Gastroesophageal sphincter (tissue), 3 donors: ENCODE data around the gene NFIA.

Experiments
- EP300 ChIP-seq: sonication (generic); formaldehyde crosslinking; IDR thresholded peaks from one replicate; pipeline ENCODE4 v1.6.1; 2017; ENCODE audit warnings: antibody characterized with exemption, mild to moderate bottlenecking
- POLR2A ChIP-seq, 2 donors: fragments of 450-650 bp; IDR thresholded peaks; one replicate each; pipeline ENCODE4 v1.6.1; 2017; ENCODE audit warnings: antibody characterized with exemption in 2 of 2, mild to moderate bottlenecking in 2 of 2, moderate library complexity in 1 of 2
- POLR2AphosphoS5 ChIP-seq: sonication (generic); formaldehyde crosslinking; IDR thresholded peaks from one replicate; pipeline ENCODE4 v1.6.1; 2017; ENCODE audit warnings: antibody characterized with exemption
- TF ChIP-seq, protein P1 (sequence below), 4 experiments: fragments of 200-600 bp in 2 of 4; fragments of 450-650 bp in 2 of 4; sonication (generic) in 1 of 4; IDR thresholded peaks; one replicate each; pipeline ENCODE4 v1.5.1; 2017 to 2019; ENCODE audit warnings: antibody characterized with exemption in 4 of 4, mild to moderate bottlenecking in 2 of 4, moderate library complexity in 2 of 4

- TF ChIP-seq, protein P1, sequence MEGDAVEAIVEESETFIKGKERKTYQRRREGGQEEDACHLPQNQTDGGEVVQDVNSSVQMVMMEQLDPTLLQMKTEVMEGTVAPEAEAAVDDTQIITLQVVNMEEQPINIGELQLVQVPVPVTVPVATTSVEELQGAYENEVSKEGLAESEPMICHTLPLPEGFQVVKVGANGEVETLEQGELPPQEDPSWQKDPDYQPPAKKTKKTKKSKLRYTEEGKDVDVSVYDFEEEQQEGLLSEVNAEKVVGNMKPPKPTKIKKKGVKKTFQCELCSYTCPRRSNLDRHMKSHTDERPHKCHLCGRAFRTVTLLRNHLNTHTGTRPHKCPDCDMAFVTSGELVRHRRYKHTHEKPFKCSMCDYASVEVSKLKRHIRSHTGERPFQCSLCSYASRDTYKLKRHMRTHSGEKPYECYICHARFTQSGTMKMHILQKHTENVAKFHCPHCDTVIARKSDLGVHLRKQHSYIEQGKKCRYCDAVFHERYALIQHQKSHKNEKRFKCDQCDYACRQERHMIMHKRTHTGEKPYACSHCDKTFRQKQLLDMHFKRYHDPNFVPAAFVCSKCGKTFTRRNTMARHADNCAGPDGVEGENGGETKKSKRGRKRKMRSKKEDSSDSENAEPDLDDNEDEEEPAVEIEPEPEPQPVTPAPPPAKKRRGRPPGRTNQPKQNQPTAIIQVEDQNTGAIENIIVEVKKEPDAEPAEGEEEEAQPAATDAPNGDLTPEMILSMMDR (IDR thresholded peaks at IDR 0.05) = no peak
- TF ChIP-seq POLR2AphosphoS5 (no peak), EP300 (no peak), POLR2A (IDR thresholded peaks at IDR 0.05) (no peak)
Measured at GRCh38 chr1:61441723-61442262, 359.4 kb downstream of the NFIA start.
